Transverse colon (tissue), 3 donors: ENCODE data around the gene AFAP1L1.
A peak's percentile ranks its signal among the peaks of the same experiment; 100 is the strongest.

Experiments
- EP300 ChIP-seq: sonication (generic); formaldehyde crosslinking; IDR thresholded peaks from one replicate; pipeline ENCODE4 v1.6.1; 2017; ENCODE audit warnings: antibody characterized with exemption, low read depth
- POLR2A ChIP-seq: fragments of 450-650 bp; IDR thresholded peaks from one replicate; pipeline ENCODE4 v1.6.1; 2016; ENCODE audit warnings: antibody characterized with exemption, mild to moderate bottlenecking, moderate library complexity
- TF ChIP-seq, protein P1 (sequence below), 5 experiments: fragments of 200-600 bp in 3 of 5; fragments of 450-650 bp in 2 of 5; sonication (generic) in 3 of 5; IDR thresholded peaks; 1 replicate in 2 of 5; 2 replicates in 3 of 5; pipeline ENCODE4 v1.5.1; 2016 to 2017; ENCODE audit warnings: antibody characterized with exemption in 5 of 5, inconsistent platforms in 3 of 5, mild to moderate bottlenecking in 2 of 5, moderate library complexity in 1 of 5

DNA sequence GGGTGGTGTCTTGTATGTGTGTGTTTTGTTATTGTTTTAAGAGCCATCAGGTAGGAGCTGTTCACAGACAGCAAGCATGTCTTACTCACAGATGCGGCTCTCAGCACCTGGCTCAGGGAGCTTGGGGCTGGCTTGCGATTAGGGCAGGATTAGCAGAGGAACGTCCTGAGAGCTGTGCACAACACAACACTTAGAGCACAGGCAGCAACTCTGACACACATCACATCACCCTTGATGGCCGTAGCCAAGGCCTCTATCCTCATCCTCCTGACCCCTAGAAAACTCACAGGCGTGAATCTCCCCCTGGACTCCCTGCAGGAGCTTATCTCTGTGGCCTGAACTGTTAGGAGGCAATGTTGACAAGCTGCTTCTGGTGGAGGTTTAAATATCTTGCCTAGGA lies 114.5 kb downstream of the AFAP1L1 start:
- TF ChIP-seq, protein P1, sequence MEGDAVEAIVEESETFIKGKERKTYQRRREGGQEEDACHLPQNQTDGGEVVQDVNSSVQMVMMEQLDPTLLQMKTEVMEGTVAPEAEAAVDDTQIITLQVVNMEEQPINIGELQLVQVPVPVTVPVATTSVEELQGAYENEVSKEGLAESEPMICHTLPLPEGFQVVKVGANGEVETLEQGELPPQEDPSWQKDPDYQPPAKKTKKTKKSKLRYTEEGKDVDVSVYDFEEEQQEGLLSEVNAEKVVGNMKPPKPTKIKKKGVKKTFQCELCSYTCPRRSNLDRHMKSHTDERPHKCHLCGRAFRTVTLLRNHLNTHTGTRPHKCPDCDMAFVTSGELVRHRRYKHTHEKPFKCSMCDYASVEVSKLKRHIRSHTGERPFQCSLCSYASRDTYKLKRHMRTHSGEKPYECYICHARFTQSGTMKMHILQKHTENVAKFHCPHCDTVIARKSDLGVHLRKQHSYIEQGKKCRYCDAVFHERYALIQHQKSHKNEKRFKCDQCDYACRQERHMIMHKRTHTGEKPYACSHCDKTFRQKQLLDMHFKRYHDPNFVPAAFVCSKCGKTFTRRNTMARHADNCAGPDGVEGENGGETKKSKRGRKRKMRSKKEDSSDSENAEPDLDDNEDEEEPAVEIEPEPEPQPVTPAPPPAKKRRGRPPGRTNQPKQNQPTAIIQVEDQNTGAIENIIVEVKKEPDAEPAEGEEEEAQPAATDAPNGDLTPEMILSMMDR (IDR thresholded peaks at IDR 0.05), result no peak
- TF ChIP-seq POLR2A (peak; percentile 8), EP300 (no peak)
